HepG2 (cell line): Measurements from ENCODE around the gene PTPRH. TPM values are rescaled to one million over a fixed set of nuclear protein-coding genes. Genes with fewer than 3 reads are reported as not detected.

ENCODE experiments used
- ATAC-seq: fragments of 200-7000 bp; cut with Tn5 transposase; 3 replicates; pipeline ENCODE4 v1.9.1; 2020; ENCODE audit warnings: mild to moderate bottlenecking, moderate library complexity
- BruUV-seq: library from RNA; stranded (reverse); fragments of 400-500 nt; replicated peaks from 2 replicates; lab custom pipeline; 2021; lab: Mats Ljungman, UMichigan
- CTCF ChIA-PET: fragments of 300-600 bp; formaldehyde crosslinking; extraction: SDS; loops from one replicate; lab custom pipeline; 2021; ENCODE audit warnings: low total read pairs, inconsistent platforms, low intra/inter-chr PET ratio; lab: Yijun Ruan, JAX
- POLR2A ChIA-PET: fragments of 350-600 bp; sonication (Branson Sonifier 250); formaldehyde crosslinking; loops from one replicate; lab custom pipeline; 2020; ENCODE audit warnings: antibody characterized with exemption, inconsistent platforms; lab: Yijun Ruan, JAX
- DNase-seq: peaks from one replicate; pipeline ENCODE4 v3.0.0-alpha.2; 2015; ENCODE audit warnings: low spot score
- FAIRE-seq: peaks from 3 replicates; lab custom pipeline; 2011; peaks lifted over from hg19 to GRCh38; lab: Jason Lieb, UNC
- H2AFZ ChIP-seq: one replicate; pipeline ENCODE4 v1.6.1; 2011; ENCODE audit warnings: low read length, inconsistent platforms
- H3K27ac ChIP-seq: fragments of 300-600 bp; 3 replicates; pipeline ENCODE4 v1.8.0; 2011; ENCODE audit warnings: mixed run types, mild to moderate bottlenecking, mixed read lengths, low read length, inconsistent platforms; ENCODE audit not compliant: insufficient read depth; ENCODE audit errors: extremely low read length
- H3K27me3 ChIP-seq, 2 experiments: fragments of 200-600 bp in 1 of 2; 2 replicates in 1 of 2; 3 replicates in 1 of 2; pipeline versions ENCODE4 v1.6.0 to v1.8.0; 2011; ENCODE audit warnings: low read length in 2 of 2, mild to moderate bottlenecking in 2 of 2, moderate library complexity in 2 of 2, inconsistent platforms in 1 of 2; ENCODE audit not compliant: insufficient read depth in 2 of 2, control insufficient read depth in 1 of 2
- H3K36me3 ChIP-seq, 2 experiments: fragments of 200-600 bp in 1 of 2; replicated peaks in 1 of 2; 2 replicates in 1 of 2; 3 replicates in 1 of 2; pipeline versions ENCODE4 v1.5.1 to v1.8.0; 2011; ENCODE audit warnings: low read length in 2 of 2, inconsistent platforms in 1 of 2; ENCODE audit not compliant: insufficient read depth in 2 of 2, control insufficient read depth in 1 of 2
- H3K4me1 ChIP-seq: 2 replicates; pipeline ENCODE4 v1.5.1; 2012; ENCODE audit warnings: low read length, inconsistent platforms; ENCODE audit not compliant: insufficient read depth
- H3K4me2 ChIP-seq: 2 replicates; pipeline ENCODE4 v1.6.0; 2011; ENCODE audit warnings: low read depth, low read length, inconsistent platforms
- H3K4me3 ChIP-seq, 3 experiments: fragments of 200-600 bp in 1 of 3; sonication (generic), shearing (Covaris generic) in 1 of 3; replicated peaks in 1 of 3; 2 replicates each; pipeline ENCODE4 v1.5.1; 2011 to 2016; ENCODE audit warnings: low read length in 3 of 3, inconsistent platforms in 2 of 3, low read depth in 2 of 3, mild to moderate bottlenecking in 2 of 3, control low read depth in 1 of 3, mixed read lengths in 1 of 3; ENCODE audit not compliant: insufficient read depth in 1 of 3
- H3K79me2 ChIP-seq: one replicate; pipeline ENCODE4 v1.6.1; 2011; ENCODE audit warnings: low read length, inconsistent platforms; ENCODE audit not compliant: insufficient read depth
- H3K9ac ChIP-seq: 2 replicates; pipeline ENCODE4 v1.6.0; 2011; ENCODE audit warnings: mild to moderate bottlenecking, low read depth, low read length, inconsistent platforms; ENCODE audit not compliant: insufficient read depth
- H3K9me3 ChIP-seq: 2 replicates; pipeline ENCODE4 v1.5.1; 2012; ENCODE audit warnings: mild to moderate bottlenecking, low read length
- H4K20me1 ChIP-seq: 2 replicates; pipeline ENCODE4 v1.6.0; 2011; ENCODE audit warnings: inconsistent platforms, mild to moderate bottlenecking, low read length, moderate library complexity; ENCODE audit not compliant: insufficient read depth
- CHD2 ChIP-seq: IDR thresholded peaks from 2 replicates; pipeline ENCODE4 v1.6.1; 2011; ENCODE audit warnings: low read depth, low read length, improper control_type of control experiment
- EHMT2 ChIP-seq: fragments of 200-600 bp; sonication (generic); IDR thresholded peaks from 2 replicates; pipeline ENCODE4 v1.7.0; 2017; ENCODE audit warnings: antibody characterized with exemption, low read depth, low read length, borderline replicate concordance
- MIER2 ChIP-seq: IDR thresholded peaks from 2 replicates; pipeline ENCODE4 v1.6.1; 2016; ENCODE audit warnings: missing biosample characterization, missing genetic modification reagents
- ZNF160 ChIP-seq: sonication (generic); formaldehyde crosslinking; IDR thresholded peaks from 2 replicates; pipeline ENCODE4 v1.8.0; 2022; ENCODE audit warnings: mild to moderate bottlenecking, inconsistent platforms, missing genetic modification reagents
- ZNF367 ChIP-seq: sonication (generic); formaldehyde crosslinking; IDR thresholded peaks from 2 replicates; pipeline ENCODE4 v1.4.0; 2020; ENCODE audit warnings: missing genetic modification reagents, borderline replicate concordance
- ZNF749 ChIP-seq: sonication (generic); formaldehyde crosslinking; IDR thresholded peaks from 2 replicates; pipeline ENCODE4 v1.8.0; 2022; ENCODE audit warnings: mild to moderate bottlenecking, missing genetic modification reagents, moderate library complexity, borderline replicate concordance
- WGBS: methylation state at CpG from one replicate; pipeline ENCODE4 v1.1.6; 2017; ENCODE audit warnings: low lambda C conversion rate; 5-methylcytosine and 5-hydroxymethylcytosine counted together
- in situ Hi-C: cut with HindIII; loops from 2 replicates; pipeline ENCODE4 v1.10.0; 2017; ENCODE audit warnings: low pct_unique_long_range_greater_than_20kb; ENCODE audit not compliant: extremely low pct_ligation_motif_present
- intact Hi-C: fragments of 100-400 bp; cut with micrococcal nuclease; formaldehyde crosslinking; loops from one replicate; pipeline ENCODE4 v1.10.0; 2022; ENCODE audit not compliant: unreplicated experiment
- polyA plus RNA-seq, 8 experiments: library from polyadenylated mRNA; depleted of rRNA in 3 of 8; stranded (reverse) in 7 of 8; unstranded in 1 of 8; fragments of >200 nt; fragmentation: Illumina TruSeq in 4 of 8; extraction: Trizol in 4 of 8; gene quantifications; 2 replicates each; pipeline versions ENCODE4 v1.2.1 to v1.2.3, GENCODE V29; 2011 to 2016; ENCODE audit warnings: low read depth in 4 of 8, missing spikeins in 1 of 8, mixed read lengths in 1 of 8; ENCODE audit not compliant: insufficient read depth in 1 of 8
- total RNA-seq, 5 experiments: library from RNA; depleted of rRNA; stranded (reverse); fragments of >200 nt; fragmentation: Illumina TruSeq; extraction: Trizol; gene quantifications; 2 replicates each; pipeline ENCODE4 v1.2.3, GENCODE V29; 2016; ENCODE audit warnings: low read depth in 1 of 5
- TF ChIP-seq, protein P1 (sequence below), 2 experiments: IDR thresholded peaks; 2 replicates each; pipeline ENCODE4 v1.6.1; 2011 to 2012; ENCODE audit warnings: low read length in 2 of 2, borderline replicate concordance in 1 of 2, low read depth in 1 of 2, mild to moderate bottlenecking in 1 of 2, moderate library complexity in 1 of 2

PTPRH gene
- total and polyA plus RNA-seq, 2 of the 13 experiments (the other 11 are each of a cell fraction or from before 2014, with no cell fraction given): 14.7 to 125 TPM

DNA sequence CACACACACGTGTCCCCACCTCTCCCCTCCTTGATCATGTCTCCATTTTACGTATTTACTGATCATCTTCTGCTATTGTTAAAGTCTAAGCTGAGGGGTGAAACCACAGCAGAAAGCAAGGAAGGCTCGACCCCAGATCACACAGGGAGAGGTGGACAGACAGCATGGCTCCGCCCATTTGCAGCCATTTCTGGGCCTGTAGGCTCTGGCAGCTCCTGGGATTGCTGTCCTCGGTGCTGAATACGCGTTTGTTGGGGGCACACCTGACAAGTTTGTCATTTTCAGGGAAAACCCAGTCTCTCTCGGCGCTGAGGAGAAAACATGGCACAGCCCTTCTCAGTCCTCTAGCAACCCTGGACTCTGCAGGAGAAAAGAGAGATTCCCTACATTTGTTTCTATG lies 11.2 kb upstream of the PTPRH start:
- in situ Hi-C loops (loop anchor here (5.0 kb wide), 1 partner anchor 37 kb away; the partner anchor contains the start of gene PPP6R1), intact Hi-C loops (no loop called here)
- no peaks in the 10 kb centered on the region for H3K27me3 ChIP-seq
- H2AFZ ChIP-seq: no peak overlapping the region
- BruUV-seq: no TSS peak
- CTCF ChIA-PET: no interaction called here
- 89% methylated on average over 8 of the region's 9 CpGs for WGBS
- TF ChIP-seq, protein P1, sequence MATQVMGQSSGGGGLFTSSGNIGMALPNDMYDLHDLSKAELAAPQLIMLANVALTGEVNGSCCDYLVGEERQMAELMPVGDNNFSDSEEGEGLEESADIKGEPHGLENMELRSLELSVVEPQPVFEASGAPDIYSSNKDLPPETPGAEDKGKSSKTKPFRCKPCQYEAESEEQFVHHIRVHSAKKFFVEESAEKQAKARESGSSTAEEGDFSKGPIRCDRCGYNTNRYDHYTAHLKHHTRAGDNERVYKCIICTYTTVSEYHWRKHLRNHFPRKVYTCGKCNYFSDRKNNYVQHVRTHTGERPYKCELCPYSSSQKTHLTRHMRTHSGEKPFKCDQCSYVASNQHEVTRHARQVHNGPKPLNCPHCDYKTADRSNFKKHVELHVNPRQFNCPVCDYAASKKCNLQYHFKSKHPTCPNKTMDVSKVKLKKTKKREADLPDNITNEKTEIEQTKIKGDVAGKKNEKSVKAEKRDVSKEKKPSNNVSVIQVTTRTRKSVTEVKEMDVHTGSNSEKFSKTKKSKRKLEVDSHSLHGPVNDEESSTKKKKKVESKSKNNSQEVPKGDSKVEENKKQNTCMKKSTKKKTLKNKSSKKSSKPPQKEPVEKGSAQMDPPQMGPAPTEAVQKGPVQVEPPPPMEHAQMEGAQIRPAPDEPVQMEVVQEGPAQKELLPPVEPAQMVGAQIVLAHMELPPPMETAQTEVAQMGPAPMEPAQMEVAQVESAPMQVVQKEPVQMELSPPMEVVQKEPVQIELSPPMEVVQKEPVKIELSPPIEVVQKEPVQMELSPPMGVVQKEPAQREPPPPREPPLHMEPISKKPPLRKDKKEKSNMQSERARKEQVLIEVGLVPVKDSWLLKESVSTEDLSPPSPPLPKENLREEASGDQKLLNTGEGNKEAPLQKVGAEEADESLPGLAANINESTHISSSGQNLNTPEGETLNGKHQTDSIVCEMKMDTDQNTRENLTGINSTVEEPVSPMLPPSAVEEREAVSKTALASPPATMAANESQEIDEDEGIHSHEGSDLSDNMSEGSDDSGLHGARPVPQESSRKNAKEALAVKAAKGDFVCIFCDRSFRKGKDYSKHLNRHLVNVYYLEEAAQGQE (IDR thresholded peaks at IDR 0.05; ENCODE audit: borderline replicate concordance in 1 of 2, low read depth in 1 of 2, low read length in 2 of 2): peak; percentile 66 to 93
- TF ChIP-seq MIER2 (peak; percentile 92), CHD2 (no peak), EHMT2 (peak; percentile 40; the same call in 1 of the 2 replicates), ZNF367 (CRISPR knock-in tag) (no peak), ZNF160 (CRISPR knock-in tag) (no peak), ZNF749 (CRISPR knock-in tag) (no peak)
- no peaks in the 10 kb centered on the region for H3K9me3 ChIP-seq
- H3K79me2 ChIP-seq: no peaks in the 10 kb centered on the region
- H3K4me3 ChIP-seq: no peak overlapping the region
- POLR2A ChIA-PET: interaction anchor here (0.8 to 1.2 kb wide), 2 partner anchors 11 to 187 kb away, joined by 3 read pairs; partner anchors contain the start of genes PTPRH and UBE2S
- no peaks in the 10 kb centered on the region for H4K20me1 ChIP-seq
- FAIRE-seq (no peak), DNase-seq (no peak), ATAC-seq (no peak)
- H3K36me3 ChIP-seq: peaks cover 0 to 1% of the 10 kb centered on the region in 2 experiments; a peak in 1 of 5 replicates
- H3K27ac ChIP-seq: no peak overlapping the region
- no peak overlapping the region for H3K9ac ChIP-seq
- no peak overlapping the region for H3K4me2 ChIP-seq
- peaks cover 24% of the 10 kb centered on the region for H3K4me1 ChIP-seq
